Esophagus squamous epithelium (tissue), 4 donors: Measurements from ENCODE around the gene EIF2A.
"Not testable (repeated sequence)": the region's sequence is repeated elsewhere in the genome, so short reads cannot be mapped to it uniquely, and the experiment has no call there.

Experiments used
- CTCF ChIP-seq, 6 experiments: fragments of 450-650 bp in 4 of 6; fragments of 200-600 bp in 2 of 6; sonication (generic) in 2 of 6; IDR thresholded peaks; one replicate each; pipeline ENCODE4 v1.5.1; 2016 to 2019; ENCODE audit warnings: antibody characterized with exemption in 6 of 6, mild to moderate bottlenecking in 4 of 6, moderate library complexity in 4 of 6
- POLR2A ChIP-seq, 4 donors: fragments of 450-650 bp; IDR thresholded peaks; one replicate each; pipeline ENCODE4 v1.6.1; 2017; ENCODE audit warnings: antibody characterized with exemption in 4 of 4, mild to moderate bottlenecking in 4 of 4, moderate library complexity in 3 of 4

GRCh38 chr3:150600647-150601530, 54.3 kb downstream of the EIF2A start:
- TF ChIP-seq CTCF, POLR2A (IDR thresholded peaks at IDR 0.05): not testable (repeated sequence)
